ENCODE results near the gene AMN.

Gene AMN

DNA sequence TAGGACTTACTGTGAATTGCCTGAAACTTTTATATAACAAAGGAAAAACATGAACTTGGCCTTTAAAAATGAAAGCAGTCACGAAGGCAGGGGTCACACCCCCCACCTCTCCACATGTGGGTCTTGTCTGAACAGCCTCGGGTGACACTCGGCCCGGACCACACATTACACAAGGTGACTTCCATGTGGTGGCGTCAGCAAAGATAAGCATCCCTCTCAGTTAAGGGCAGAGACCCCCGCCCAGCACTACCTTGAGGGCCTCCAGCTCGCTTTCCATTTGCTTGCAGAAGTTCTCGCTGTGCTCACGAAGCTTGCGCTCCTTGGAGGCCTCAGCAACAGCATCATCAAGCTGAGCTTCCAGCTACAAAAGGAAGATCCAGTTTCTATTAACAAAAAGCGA lies 47.4 kb downstream of the AMN start:
- DNase-seq: no peak

DNA sequence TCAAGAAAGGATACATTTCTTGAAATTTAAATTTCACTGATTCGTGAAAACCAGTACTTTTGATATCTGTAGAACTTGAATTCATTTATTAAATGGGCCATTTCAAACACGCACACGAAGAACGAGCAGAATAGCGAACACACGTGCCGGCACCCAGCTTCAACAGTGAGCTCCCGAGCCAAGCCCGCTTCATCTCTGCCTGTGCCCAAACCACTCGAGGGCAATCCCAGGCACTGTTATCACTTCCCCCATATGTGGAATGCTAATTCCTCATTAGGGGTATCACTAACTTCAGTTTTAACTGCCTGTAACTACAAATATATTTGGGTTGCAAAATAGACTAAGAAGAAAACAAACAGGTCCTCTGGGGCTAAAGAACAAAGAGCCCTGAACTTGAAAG lies 48.0 kb downstream of the AMN start:
- DNase-seq: no peak

DNA sequence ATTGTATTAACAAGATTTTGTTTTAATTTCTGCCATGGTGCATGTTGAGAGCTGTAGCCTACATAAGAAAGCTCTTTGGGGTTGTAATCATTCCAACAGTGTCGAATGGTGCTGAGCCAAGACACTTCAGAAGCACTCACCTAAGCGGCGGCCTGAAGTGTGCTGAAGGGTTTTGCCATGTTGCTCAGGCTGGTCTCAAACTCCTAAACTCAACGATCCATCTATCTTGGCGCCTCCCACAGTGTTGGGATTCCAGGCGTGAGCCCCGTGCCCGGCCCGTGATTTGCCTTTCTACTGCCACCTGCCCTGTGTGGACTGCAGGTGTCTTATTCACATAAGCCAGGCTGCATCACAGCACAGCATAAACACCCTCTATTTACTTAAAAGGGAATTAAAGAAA lies 48.9 kb downstream of the AMN start:
- no peak for DNase-seq

DNA sequence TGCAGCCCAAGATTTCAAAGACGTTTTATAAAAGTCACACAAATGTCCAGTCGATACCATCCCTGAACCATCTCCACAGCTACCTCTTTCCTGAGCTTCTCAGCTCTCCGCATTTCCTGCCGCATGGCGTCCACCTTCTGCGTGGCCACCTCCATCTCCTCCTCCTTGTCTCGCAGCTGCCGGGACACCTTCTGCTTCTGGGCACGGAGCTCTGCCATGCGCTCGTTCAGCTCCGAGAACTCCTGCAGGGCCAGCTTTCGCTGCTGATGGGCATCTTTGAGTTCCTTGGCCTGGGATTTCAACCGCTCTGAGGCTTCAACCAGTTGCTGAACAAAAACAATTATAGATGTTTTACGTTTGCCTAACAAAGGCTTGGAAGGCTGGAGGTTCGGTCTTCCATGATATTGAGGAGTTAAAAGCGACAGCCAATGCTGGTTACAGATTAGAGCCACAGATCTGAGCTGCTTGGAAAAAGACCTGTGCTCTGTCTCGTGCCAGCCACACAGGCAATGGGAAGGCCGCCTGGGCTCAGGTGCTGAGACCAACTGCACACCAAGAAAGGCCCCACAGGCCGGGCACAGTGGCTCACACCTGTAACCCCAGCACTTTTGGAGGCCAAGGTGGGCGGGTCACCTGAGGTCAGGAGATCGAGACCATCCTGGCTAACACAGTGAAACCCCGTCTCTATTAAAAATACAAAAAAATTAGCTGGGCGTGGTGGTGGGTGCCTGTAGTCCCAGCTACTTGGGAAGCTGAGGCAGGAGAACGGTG lies 49.6 kb downstream of the AMN start:
- DNase-seq: no peak

DNA sequence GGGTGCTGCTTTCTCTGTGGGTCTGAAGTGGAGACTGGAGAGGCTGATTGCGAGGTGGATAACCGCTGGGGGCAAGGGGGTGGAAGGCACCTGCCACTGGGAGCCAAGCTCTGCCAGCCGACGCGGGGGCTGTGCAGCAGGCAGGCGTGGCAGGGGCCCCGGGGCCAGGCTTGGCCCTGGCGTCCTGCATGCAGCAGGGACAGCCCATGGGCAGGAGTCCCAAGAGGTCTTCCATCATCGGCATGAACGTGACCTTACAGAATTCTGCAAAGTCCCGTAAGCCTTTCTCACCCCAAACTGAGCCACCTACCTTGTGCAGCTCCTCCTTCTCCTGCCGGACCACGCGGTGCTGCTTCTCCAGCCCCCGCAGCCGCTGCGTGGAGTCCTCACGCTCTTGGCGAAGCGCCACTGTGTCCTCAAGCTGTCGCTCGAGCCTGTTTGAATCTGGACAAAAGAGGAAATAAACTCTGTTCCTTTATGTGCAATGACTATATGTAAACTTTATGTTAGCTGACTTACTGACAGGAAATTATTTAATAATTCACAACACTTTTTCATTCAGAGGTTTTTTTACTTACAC lies 51.3 kb downstream of the AMN start:
- DNase-seq: no peak

DNA sequence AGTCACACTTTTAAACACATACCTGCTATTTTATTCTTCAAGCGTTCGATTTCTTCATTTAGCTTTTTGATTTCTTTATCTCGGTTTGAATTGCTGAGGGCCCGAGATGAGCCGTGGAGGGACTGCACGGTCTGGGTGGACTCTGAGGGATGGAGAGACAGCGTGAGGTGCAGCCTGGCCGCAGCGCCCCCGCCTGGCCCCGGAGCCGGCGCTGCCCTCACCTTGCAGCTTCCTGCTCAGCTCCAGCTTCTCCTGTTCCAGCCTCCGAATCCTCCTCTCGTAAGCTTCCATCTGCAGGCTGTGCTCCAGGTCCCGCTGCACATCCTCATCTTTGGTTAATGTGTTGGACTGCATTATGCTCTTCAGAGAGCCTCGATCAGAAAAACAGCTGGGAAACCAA lies 53.2 kb downstream of the AMN start:
- no peak for DNase-seq

DNA sequence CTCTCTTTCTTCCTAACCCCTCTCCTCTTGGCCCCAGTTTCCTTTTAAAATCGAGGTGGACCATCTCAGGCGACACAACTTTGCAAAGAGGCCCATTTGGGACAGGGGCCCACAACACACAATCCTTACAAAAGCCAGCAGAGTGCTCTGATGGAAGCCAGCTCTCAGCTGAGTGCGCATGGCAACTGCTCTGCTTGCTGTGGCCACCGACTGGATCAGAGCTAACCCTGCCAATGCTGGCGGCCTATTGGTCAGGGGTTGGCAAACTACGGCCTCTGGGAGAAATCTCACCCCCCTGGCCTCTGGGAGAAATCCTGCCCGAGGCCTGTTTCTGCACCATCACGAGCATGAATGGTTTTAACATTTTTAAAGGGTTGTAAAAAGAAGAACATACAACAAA lies 55.0 kb downstream of the AMN start:
- no peak for DNase-seq

DNA sequence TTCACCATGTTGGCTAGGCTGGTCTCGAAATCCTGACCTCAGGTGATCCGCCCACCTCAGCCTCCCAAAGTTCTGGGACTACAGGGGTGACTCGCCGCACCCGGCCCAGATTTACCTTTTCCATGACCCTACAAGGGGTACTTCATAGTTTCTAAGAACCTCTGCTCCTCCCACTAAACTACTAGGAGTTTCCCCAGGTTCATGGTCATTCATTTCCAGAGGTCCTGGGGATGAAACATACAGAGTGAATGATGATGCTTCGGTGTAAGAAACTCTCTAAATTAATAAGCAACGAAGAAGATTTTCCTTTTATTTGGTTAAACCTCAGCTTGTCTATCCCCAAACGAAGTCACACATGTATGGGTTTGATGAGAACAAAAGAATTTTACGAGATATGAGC lies 56.9 kb downstream of the AMN start:
- DNase-seq: no peak

DNA sequence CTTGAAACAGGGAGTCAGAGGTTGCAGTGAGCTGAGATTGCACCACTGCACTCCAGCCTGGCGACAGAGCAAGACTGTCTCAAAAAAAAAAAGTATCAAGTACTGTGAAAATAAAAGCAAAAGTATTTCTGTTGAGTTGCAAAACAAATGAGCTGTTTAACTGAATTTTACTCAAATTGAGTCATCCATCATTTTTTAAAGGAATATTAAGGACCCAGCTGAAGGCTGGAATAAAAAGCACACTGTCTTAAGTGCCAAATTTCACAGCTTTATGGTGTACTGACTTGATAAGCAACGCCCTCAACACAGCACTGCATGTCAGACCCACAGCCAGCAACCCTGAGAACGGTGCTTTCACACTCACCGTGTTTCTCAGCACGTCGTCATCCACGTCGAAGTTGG lies 57.9 kb downstream of the AMN start:
- no peak for DNase-seq
